GM10266 (cell line): ENCODE measurements around the gene NFASC.

Source experiments
- DNase-seq: peaks from one replicate; pipeline ENCODE4 v3.0.0; 2012; ENCODE audit errors: extremely low spot score
- TF ChIP-seq, protein P1 (sequence below): IDR thresholded peaks from 2 replicates; pipeline ENCODE4 v1.5.1; 2012; ENCODE audit warnings: mild to moderate bottlenecking, low read depth; ENCODE audit not compliant: control insufficient read depth, insufficient read depth; ENCODE audit errors: missing control alignments

Gene NFASC

DNA sequence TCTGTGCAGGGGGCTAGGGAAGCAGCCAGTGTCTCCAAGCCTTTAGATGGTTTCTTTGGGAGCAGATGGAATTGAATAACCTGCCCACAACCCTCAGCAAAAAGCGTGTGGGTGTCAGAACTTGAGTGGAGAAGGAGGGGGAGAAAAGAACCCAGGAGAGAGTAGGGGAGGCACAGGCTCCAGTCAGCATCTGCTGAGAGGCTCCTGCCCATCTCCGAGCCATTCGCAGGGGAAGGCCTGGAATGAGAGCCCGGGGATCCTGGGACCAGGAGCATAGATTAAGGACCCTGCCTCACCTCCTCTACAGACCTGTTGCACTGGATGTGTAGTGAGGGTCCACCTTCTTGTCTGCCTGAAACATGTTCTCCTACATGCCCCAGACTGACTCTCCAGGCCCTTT lies 197.3 kb downstream of the NFASC start:
- no peak for DNase-seq
- TF ChIP-seq, protein P1, sequence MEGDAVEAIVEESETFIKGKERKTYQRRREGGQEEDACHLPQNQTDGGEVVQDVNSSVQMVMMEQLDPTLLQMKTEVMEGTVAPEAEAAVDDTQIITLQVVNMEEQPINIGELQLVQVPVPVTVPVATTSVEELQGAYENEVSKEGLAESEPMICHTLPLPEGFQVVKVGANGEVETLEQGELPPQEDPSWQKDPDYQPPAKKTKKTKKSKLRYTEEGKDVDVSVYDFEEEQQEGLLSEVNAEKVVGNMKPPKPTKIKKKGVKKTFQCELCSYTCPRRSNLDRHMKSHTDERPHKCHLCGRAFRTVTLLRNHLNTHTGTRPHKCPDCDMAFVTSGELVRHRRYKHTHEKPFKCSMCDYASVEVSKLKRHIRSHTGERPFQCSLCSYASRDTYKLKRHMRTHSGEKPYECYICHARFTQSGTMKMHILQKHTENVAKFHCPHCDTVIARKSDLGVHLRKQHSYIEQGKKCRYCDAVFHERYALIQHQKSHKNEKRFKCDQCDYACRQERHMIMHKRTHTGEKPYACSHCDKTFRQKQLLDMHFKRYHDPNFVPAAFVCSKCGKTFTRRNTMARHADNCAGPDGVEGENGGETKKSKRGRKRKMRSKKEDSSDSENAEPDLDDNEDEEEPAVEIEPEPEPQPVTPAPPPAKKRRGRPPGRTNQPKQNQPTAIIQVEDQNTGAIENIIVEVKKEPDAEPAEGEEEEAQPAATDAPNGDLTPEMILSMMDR: no peak

DNA sequence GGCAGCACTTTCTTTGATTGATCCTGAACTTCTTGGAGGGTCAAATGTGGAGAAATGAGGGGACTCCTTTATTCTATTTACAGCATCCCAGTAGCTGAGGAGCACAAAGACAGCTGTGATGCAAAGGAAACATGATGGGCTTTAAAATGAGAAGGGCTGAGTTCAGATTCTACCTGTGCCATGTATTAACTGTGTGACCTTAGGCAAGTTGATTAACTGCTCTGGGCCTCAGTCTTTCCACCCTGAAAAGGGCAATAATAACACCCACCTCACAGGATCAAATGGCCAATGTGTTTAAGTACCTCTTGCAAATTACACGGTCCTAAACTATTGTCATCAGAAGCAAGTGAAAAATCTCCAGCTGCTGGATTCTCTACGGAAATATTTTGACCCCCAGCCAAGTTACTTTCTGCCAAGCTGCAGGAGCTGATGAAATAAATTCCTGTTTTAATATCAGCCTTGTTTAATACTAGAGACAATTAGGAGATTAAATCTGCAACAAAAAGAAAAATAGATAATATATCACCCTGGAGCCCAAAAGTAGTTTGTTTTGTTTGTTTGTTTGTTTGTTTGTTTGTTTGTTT lies 197.9 kb downstream of the NFASC start:
- DNase-seq: no peak
- TF ChIP-seq, protein P1: no peak

DNA sequence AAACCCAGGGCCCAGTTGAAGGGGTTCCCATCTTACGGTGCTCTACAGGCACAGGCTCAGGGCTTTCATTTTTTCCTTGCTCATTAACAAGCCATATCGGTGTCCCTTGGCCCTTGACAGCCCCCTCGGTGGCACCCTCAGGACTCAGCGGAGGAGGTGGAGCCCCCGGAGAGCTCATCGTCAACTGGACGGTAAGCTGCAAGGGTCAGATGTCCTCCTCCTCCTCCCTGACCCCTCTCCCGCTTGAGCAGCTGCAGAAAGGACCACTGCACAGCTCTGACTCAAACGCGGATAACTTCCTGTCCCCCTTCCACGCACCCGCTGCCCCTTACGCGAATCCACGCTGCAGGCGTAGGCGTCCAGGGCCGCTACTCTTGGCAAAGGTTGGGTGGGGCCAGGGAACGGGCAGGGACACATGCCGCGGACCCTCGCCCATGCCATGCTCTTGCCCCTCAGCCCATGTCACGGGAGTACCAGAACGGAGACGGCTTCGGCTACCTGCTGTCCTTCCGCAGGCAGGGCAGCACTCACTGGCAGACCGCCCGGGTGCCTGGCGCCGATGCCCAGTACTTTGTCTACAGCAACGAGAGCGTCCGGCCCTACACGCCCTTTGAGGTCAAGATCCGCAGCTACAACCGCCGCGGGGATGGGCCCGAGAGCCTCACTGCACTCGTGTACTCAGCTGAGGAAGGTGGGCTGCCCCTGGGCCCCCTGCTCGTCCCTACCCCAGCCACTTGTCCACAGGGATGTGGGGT lies 198.9 kb downstream of the NFASC start:
- DNase-seq: no peak

DNA sequence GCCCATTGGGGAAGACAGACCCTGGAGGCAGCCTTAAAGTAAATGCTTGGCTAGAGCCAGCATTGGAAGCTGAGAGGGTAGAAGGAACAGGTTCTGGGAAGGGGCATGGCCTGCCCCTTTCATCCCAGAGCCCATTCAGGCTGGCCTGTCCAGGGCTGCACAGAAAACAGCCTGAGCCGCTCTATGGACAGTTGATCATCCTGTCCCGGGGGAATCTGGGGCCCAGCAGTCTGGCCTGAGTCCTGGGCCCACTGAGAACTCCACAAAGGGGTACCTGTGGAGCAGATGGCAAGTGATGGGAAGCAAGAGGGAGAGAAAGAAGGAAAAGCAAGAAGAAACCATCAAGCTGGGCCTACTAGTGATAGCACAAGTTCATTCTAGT lies 200.4 kb downstream of the NFASC start:
- TF ChIP-seq, protein P1: no peak

More for the DNA sequence above, 198.9 kb downstream of the NFASC start:
- TF ChIP-seq, protein P1: no peak

DNA sequence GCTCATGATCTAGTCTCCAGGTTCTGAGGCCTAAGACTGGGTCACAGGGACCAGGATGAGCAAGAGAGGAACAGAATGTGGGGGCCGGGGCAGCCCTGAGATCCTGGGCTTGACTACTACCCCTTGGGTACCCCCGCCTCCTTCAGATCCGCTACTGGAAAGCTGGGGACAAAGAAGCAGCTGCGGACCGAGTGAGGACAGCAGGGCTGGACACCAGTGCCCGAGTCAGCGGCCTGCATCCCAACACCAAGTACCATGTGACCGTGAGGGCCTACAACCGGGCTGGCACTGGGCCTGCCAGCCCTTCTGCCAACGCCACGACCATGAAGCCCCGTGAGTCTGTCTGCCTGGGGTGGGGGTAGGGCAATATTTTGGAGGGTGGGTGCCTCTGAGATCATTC lies 201.1 kb downstream of the NFASC start:
- no peak for DNase-seq
- TF ChIP-seq, protein P1: no peak

More for the DNA sequence above, 200.4 kb downstream of the NFASC start:
- DNase-seq: no peak

DNA sequence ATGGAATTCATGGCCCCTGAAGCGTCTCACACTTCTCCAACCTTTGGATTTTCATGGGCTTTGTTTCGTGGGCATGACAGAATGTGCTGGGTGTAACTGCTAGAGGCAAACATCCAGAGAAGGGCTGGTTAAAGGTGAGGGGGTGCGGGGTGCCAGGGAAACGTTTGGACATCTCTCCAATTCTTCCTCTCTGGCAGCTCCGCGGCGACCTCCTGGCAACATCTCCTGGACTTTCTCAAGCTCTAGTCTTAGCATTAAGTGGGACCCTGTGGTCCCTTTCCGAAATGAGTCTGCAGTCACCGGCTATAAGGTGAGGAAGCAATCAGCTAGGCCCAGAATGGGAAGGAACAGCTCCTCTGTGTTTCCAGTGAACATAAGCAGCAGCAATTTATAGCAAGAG lies 201.6 kb downstream of the NFASC start:
- TF ChIP-seq, protein P1: no peak
- no peak for DNase-seq
